ENCODE data around the gene MMAB.
"Not testable (repeated sequence)": the region's sequence is repeated elsewhere in the genome, so short reads cannot be mapped to it uniquely, and the experiment has no call there.

The MMAB gene

GRCh38 chr12:109573029-109573913 is at the start of gene MMAB, which contains the start of gene MVK:
TSS of gene MMAB (minus strand) at chr12:109573504. CDS start at chr12:109573480, 24 bp downstream.
TSS of gene MVK (plus strand) at chr12:109573794. CDS start at chr12:109574823, 1,029 bp downstream.
- peak; percentile 89 to 96 (median 94) for DNase-seq

- DNase-seq, result no peak
These were observed 48.6 kb upstream of the MMAB start for GRCh38 chr12:109621901-109622364.

GRCh38 chr12:109621211-109621694 is 47.9 kb upstream of the MMAB start:
- no peak for DNase-seq

GRCh38 chr12:109619002-109619604 is 45.8 kb upstream of the MMAB start:
- no peak for DNase-seq

DNA sequence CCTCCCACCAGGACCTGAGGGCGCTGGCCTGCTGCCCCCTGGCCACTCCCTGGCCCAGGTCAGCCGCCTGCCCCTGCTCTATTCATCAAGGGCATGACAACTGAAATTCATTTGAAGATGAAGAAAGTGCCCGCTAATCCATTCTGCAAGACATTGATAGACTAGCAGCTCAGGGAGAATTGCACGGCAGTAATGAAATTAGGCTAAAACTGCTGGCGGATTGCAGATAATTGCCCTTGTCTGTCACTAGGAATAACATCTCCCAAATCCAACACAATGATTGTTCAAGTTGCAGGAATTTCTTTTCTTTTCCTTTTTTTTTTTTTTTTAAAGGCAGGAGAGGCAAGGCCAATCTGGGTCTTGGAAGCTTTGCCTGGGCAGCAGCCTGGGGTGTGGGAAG is 44.8 kb upstream of the MMAB start:
- no peak for DNase-seq

DNA sequence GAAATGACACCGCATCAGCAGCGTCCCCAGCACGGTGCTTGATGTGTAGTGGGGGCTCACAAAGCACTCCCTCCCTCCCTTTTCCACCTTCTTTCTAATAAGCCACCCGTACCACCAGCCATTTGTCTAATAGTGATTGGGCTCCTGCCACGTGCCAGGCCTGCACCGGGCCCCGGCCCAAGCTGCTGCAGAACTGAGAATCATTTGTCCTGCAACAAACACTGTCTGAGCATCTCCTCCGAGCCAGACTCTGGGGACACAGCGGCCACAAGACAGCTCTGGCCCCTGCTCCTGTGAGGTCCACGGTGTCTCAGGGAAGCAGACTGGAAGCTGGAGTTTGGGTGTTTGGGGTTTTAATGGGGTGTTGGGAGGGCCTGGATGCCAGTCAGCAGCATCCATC is 44.2 kb upstream of the MMAB start:
- no peak for DNase-seq

DNA sequence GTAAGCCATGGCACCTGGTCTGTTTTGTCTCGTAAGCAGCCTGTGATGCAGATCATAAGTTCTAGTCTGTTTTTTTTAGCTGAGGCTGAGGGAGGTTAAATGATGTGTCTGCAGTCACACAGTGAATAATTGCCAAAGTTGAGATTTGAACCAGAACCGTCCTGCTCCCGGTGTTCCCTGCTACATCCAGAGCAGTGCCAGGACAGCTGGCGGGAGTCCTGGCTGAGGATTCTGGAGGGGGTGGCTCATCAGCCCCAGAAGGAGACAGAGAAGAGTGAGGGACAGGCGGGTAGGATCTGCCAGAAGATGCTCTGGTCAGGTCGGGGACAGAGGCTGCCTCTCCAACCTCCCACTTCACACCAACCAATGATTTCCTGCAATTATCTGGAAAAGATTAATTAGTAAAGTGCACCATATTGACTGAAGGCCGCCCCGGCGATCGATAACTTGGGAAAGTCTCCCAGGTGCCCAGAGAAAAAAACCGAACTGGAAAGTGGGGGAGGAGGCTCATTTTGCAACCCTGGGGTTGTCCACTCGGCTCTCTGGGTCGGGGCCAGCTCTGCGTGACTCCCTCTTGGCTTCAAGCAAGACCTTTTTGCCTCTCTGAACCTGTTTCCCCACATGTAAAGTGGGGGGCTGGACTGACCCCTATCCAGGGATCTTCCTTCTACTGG is 42.4 kb upstream of the MMAB start:
- no peak for DNase-seq

DNA sequence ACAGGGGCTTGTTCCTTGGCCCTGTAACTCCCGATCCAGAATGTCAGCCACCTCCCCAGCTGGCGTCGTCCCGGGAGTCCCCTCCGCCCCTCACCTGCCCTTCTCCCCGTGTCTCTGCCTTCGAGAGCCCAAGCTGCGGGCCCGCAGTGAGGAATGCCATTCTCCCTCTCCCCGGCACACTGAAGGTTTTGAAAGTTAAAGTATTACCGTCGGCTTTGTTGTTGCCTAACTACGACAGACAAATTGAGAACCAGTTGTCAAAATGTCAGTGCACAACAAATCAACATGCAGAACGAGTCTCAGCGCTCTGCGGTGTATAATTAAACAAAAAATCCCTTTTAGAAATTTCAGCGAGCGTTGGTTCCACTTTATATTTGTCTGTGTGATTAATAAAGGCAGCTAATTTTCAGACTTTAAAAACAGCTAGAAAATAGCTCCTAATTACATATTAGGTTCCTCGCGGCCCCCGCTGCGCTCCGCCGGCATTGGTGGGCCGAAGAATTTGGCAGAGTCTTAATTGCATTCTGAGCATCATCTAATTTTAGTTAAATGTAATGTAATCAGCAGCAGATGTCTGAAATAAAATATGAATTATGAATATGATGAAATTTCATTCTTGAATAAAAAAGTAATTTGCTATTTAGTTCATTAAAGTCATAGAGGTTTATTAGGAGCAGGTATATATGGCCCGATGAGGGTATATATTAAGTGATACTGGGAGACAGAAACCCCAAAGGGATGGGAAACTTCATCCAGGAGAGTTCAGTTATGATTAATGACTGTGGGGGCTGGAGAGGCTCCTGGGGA is 40.5 kb upstream of the MMAB start:
- no peak for DNase-seq

DNA sequence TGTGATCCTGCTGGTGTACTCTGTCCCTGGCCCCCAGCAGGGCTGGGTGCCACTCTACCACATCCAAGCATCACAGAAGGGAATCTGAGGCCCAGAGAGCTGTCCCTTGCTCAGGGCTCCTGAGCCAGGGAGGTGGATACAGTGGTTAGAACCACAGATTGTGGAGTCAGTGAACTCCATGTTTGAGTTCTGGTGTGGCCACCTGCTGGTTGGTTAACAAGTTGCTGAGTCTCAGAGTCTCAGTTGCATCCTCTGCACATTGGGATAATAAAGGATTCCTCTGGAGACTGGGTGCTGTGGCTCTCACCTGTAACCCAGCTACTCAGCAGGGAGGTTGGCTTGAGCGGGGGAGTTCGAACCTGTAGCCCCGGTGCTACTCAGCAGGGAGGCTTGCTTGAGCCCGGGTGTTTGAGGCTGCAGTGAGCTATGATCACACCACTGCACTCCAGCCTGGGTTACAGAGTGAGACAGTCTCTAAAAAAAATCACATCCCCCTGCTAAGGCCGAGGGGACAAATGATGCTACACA is 39.7 kb upstream of the MMAB start:
- DNase-seq, result no peak

DNA sequence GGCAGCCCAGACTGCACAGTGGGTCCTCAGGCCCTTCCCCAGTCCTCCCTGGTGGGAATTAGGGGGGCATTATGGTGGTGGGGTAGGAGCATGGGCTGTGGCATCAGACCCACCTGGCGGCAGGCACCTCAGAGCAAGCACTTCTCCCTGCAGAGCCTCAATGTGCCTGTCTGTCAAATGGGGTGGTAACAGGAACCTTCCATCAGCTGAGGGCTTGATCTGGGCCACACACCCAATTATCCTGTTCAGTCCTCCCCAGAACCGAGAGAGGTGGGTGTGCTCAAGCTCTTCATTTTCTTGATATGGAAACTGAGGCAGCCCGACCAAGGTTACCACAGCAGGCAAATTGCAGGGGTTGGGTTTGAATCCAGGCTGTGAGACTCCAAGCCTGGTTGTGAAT is 38.7 kb upstream of the MMAB start:
- no peak for DNase-seq

DNA sequence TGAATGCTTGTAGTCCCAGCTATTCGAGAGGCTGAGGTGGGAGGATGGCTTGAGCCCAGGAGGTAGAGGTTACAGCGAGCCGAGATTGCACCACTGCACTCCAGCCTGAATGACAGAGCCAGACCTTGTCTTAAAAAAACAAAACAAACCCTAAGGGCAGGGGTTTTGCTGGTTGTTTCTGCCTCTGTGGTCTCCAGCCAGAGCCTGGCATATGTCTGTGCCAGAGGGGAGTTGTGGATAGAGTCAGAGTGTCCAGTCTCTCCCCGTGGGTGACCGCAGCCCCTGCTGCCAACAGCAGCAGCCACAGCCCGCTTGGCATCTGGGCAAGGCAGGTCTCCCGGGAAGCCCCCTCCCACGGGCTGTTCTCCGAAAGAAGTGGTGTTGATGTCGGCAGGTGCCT is 37.9 kb upstream of the MMAB start:
- DNase-seq, result no peak

DNA sequence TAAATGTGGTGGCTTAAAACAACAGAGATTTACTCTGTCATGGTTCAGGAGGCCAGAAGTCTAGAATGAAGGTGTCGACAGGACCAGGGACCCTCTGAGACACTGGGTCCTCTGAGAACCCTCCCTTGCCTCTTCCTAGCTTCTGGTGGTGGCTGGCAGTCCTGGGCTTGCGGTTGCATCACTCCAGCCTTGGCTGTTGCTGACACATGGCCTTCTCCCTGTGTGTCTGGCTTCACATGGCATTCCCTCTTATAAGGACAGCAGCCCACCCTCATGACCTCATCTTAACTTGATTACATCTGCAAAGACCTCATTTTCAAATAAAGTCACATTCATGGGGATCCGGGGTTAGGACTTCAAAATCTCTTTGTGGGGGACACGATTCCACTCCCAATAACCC is 37.2 kb upstream of the MMAB start:
- DNase-seq, result no peak

DNA sequence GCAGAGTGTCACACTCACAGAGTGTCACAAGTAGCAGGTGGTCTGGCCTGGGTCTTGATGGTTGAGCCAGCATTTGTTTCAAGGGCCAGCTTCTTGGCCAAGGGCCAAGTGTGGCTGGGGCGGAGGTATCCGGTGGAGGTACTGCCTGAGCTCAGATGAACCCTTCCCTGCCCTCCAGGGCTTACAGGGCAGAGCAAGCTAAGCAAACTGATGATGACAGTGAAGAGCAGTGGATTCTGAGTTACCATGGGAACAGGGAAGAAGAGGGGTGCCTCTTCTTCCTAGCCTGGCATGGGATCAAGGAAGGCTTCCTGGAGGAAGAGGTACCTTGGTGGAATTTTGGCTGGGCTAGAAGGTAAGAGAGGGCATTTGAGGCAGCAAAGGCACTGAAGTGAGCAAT is 36.0 kb upstream of the MMAB start:
- no peak for DNase-seq

GRCh38 chr12:109608793-109609192 is 35.5 kb upstream of the MMAB start:
- no peak for DNase-seq

- DNase-seq, result no peak
These were observed 35.0 kb upstream of the MMAB start for GRCh38 chr12:109608270-109608669.

- no peak for DNase-seq
These were observed 34.3 kb upstream of the MMAB start for GRCh38 chr12:109607618-109608017.

DNA sequence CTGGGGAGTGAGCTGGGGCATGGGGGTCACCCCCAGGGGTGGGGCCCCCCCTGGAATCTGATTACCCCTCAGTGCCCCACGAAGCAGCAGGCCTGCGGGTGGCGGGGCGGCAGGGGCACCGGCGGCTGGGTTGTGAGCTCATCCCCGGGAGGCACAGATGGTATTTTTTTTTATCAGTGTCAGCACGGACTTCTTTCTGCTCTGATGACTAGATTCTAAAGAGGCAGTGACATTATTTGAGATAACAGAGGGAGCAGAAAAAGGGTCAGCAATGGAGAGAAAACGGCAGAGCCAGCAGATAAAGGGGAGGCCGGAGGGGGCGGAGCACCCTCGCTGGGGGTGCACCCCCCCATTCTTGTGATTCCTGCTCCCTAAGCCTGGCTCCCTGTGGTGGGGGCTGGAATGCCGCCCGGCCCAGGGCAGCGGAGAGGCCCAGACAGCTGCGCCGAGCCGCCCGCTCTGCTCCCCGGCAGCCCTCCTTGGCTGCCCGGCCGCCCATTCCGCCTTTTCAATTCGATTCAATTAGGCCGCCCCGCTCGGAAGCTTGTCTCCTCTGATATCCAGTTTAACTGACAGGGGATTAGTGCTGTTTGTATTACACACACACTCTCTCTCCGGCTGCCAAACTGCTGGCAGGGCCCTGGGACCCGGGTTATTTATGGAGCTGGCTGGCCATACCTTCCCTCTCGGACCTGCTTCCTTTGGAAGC is 33.2 kb upstream of the MMAB start:
- DNase-seq, result no peak

DNA sequence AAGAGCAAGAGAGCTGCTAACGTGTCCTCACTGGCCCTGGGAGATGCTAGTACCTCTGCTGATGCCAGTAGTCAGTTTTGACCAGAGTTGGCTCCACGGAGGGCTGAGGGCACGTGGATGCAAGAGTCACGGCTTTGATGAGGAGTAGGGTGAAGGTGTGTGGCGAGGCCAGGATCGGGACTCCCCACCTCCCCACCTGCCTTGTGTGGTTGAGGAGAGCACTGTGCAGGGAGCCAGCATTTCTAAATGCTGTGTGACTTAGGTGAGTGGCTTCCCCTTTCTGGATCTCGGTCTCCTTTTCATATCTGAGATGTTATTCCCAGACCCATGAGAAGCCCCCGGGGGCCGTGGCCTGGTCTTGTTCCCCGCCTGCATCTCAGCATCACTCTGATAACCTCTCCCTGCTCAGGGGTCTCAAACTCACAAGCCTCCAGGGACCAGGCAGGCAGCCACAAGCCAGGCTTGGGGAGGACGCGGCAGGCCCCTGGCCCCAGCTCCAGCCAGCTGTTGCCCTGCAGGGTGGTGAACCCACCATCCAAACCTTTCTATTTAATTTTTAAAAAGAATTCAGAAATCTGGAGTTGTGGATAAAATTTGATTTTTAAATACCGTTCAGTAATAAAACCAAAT is 32.4 kb upstream of the MMAB start:
- no peak for DNase-seq

- DNase-seq, result no peak
These were observed 31.7 kb upstream of the MMAB start for GRCh38 chr12:109605016-109605415.

DNA sequence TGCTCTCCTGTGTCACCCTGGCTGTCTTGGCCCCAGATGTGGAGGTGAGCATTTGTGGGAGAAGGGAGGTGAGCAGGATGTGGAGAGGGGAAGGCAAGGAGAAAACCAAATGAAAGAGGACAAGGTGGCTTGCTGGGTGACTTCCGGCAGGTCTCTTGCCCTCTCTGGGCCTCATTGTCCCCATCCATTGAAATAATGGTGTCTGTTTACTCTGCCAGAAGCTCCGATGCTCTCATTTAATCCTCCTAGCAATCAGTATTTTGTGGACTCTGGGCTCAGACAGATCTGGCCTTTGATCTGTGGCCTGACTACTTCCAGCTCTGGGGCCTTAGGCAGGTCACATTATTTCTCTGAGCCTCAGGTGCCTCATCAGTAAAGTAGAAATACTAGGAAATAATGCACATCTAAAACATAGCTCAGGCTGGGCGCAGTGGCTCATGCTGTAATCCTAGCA is 30.9 kb upstream of the MMAB start:
- no peak for DNase-seq

DNA sequence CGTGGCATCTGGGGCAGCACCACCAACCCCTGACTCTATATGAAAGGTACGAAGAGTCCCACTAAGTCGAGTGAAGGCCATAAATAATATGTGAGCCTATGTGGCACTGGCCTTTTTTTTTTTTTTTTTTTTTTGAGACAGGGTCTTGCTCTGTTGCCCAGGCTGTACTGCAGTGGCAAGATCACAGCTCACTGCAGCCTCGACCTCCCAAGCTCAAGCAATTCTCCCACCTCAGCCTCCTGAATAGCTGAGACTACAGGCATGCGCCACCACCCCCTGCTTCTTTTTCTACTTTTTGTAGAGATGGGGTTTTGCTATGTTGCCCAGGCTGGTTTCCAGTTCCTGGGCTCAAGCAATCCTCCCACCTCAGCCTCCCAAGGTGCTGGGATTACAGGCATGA is 28.8 kb upstream of the MMAB start:
- DNase-seq, result not testable (repeated sequence)
